Lower leg skin (tissue), 4 donors: Measurements from ENCODE around the gene PPP1R26. TPM values are rescaled to one million over a fixed set of nuclear protein-coding genes. Genes with fewer than 3 reads are reported as not detected.
"Not testable (repeated sequence)": the region's sequence is repeated elsewhere in the genome, so short reads cannot be mapped to it uniquely, and the experiment has no call there.

Source experiments
- DNase-seq, 2 donors: peaks; one replicate each; pipeline ENCODE4 v3.0.0-alpha.2; 2019; ENCODE audit warnings: low spot score in 2 of 2
- H3K4me3 ChIP-seq: fragments of 200-600 bp; sonication (generic); 2 replicates; pipeline ENCODE4 v1.5.1; 2017; ENCODE audit warnings: mild to moderate bottlenecking, low read depth; ENCODE audit not compliant: poor library complexity, severe bottlenecking
- CTCF ChIP-seq, 3 donors: fragments of 450-650 bp; IDR thresholded peaks; one replicate each; pipeline ENCODE4 v1.5.1; 2016; ENCODE audit warnings: antibody characterized with exemption in 3 of 3, mild to moderate bottlenecking in 3 of 3, moderate library complexity in 2 of 3
- POLR2A ChIP-seq, 2 donors: fragments of 450-650 bp; IDR thresholded peaks; one replicate each; pipeline ENCODE4 v1.6.1; 2016 to 2017; ENCODE audit warnings: antibody characterized with exemption in 2 of 2, mild to moderate bottlenecking in 1 of 2, moderate library complexity in 1 of 2
- WGBS, 2 donors: methylation state at CpG; one replicate each; pipeline ENCODE4 v1.1.5; 2018; 5-methylcytosine and 5-hydroxymethylcytosine counted together
- intact Hi-C: fragments of 100-400 bp; cut with DNase I; formaldehyde crosslinking; loops from one replicate; pipeline ENCODE4 v1.15.0; 2023; ENCODE audit warnings: low total_unique reads
- total RNA-seq, 4 donors: library from RNA; depleted of rRNA; stranded (reverse); fragments of >200 nt; gene quantifications; one replicate each; pipeline ENCODE4 v1.1.0, GENCODE V29; 2016

The PPP1R26 gene
- 10 to 100 TPM in 1 of 4 donors, 1 to 10 TPM in 3; 8.4 to 11.5 (median 9.2) TPM for total RNA-seq

- no peak for DNase-seq
- intact Hi-C loops = no loop called here
- WGBS, 2 donors = no CpG with 5 or more reads among the region's 103 CpGs
- TF ChIP-seq POLR2A (IDR thresholded peaks at IDR 0.05) (no peak), CTCF (IDR thresholded peaks at IDR 0.05) (no peak)
- H3K4me3 ChIP-seq = peak within 1 kb of the TSS; percentile 57
Observed at GRCh38 chr9:135479469-135480052, at the start of gene PPP1R26. Gene PPP1R26 (plus strand): TSS chr9:135479782. CDS start chr9:135484511, 4,729 bp downstream.

GRCh38 chr9:135437259-135437658 lies 42.3 kb upstream of the PPP1R26 start:
- TF ChIP-seq POLR2A (IDR thresholded peaks at IDR 0.05) (no peak), CTCF (IDR thresholded peaks at IDR 0.05) (no peak)
- WGBS, 2 donors = 78 to 88% methylated on average over 4 of the region's 4 CpGs
- no peak overlapping the region for H3K4me3 ChIP-seq
- no peak for DNase-seq
- intact Hi-C loops = no loop called here

- intact Hi-C loops, DNase-seq, H3K4me3 ChIP-seq: not testable (repeated sequence)
- 95% methylated on average over 11 of the region's 11 CpGs for WGBS, 2 donors
Observed at GRCh38 chr9:135437696-135438095, 41.9 kb upstream of the PPP1R26 start.

GRCh38 chr9:135438581-135439232 lies 40.9 kb upstream of the PPP1R26 start:
- intact Hi-C loops, H3K4me3 ChIP-seq: not testable (repeated sequence)
- WGBS, 2 donors = 47 to 50% methylated on average over 14 of the region's 14 CpGs
- DNase-seq = peak in 1 of 2 donors; percentile 30

GRCh38 chr9:135439514-135439913 lies 40.1 kb upstream of the PPP1R26 start:
- H3K4me3 ChIP-seq, DNase-seq, intact Hi-C loops: not testable (repeated sequence)
- 78 to 82% methylated on average over 7 of the region's 7 CpGs for WGBS, 2 donors

GRCh38 chr9:135439916-135440315 lies 39.7 kb upstream of the PPP1R26 start:
- 73 to 74% methylated on average over 12 of the region's 12 CpGs for WGBS, 2 donors
- no peak overlapping the region for H3K4me3 ChIP-seq
- intact Hi-C loops = no loop called here
- TF ChIP-seq CTCF (IDR thresholded peaks at IDR 0.05) = no peak
- TF ChIP-seq POLR2A (IDR thresholded peaks at IDR 0.05) = no peak
- no peak for DNase-seq

- WGBS, 2 donors = 81 to 86% methylated on average over 10 of the region's 10 CpGs
- DNase-seq = no peak
- no peak overlapping the region for H3K4me3 ChIP-seq
- intact Hi-C loops = no loop called here
- TF ChIP-seq CTCF (IDR thresholded peaks at IDR 0.05) = no peak
- TF ChIP-seq POLR2A (IDR thresholded peaks at IDR 0.05) = no peak
Observed at GRCh38 chr9:135440620-135441019, 39.0 kb upstream of the PPP1R26 start.

- 72% methylated on average over 23 of the region's 23 CpGs for WGBS, 2 donors
- DNase-seq, intact Hi-C loops, H3K4me3 ChIP-seq: not testable (repeated sequence)
Observed at GRCh38 chr9:135441105-135442071, 38.2 kb upstream of the PPP1R26 start.
